Hepatocyte (in vitro differentiated cells): ENCODE data around the gene ATP6V1B1.

Experiments used
- EZH2phosphoT487 ChIP-seq: fragments of 200-600 bp; sonication (generic); IDR thresholded peaks from one replicate; pipeline ENCODE4 v1.6.1; 2018; ENCODE audit warnings: antibody characterized with exemption, mild to moderate bottlenecking, low read depth, moderate library complexity; ENCODE audit not compliant: unreplicated experiment, severe bottlenecking
- TF ChIP-seq, protein P1 (sequence below): fragments of 200-600 bp; sonication (generic); IDR thresholded peaks from 2 replicates; pipeline ENCODE4 v1.5.1; 2016; ENCODE audit warnings: antibody characterized with exemption, mild to moderate bottlenecking; ENCODE audit not compliant: poor library complexity

DNA sequence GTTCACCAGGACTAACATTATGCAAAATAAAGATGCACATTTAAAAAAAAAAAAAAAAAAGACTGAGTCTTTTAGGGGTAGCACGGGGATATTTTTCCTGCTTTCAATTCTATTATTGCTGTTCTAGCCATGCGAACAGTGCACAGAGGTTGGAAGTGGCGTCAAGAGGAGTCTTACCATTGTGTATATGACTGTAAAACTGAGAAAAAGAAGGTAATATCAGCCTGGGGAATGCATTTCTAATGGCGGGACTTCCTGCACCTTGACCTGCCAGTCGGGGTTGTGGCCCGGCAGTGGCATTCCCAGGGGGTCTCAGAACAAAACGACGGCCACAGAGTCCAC lies 48.5 kb upstream of the ATP6V1B1 start:
- TF ChIP-seq, protein P1, sequence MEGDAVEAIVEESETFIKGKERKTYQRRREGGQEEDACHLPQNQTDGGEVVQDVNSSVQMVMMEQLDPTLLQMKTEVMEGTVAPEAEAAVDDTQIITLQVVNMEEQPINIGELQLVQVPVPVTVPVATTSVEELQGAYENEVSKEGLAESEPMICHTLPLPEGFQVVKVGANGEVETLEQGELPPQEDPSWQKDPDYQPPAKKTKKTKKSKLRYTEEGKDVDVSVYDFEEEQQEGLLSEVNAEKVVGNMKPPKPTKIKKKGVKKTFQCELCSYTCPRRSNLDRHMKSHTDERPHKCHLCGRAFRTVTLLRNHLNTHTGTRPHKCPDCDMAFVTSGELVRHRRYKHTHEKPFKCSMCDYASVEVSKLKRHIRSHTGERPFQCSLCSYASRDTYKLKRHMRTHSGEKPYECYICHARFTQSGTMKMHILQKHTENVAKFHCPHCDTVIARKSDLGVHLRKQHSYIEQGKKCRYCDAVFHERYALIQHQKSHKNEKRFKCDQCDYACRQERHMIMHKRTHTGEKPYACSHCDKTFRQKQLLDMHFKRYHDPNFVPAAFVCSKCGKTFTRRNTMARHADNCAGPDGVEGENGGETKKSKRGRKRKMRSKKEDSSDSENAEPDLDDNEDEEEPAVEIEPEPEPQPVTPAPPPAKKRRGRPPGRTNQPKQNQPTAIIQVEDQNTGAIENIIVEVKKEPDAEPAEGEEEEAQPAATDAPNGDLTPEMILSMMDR = no peak
- peak; percentile 75 for TF ChIP-seq EZH2phosphoT487
